GM12878 (cell line): ENCODE results near the gene MAP6D1. TPM values are rescaled to one million over a fixed set of nuclear protein-coding genes. Genes with fewer than 3 reads are reported as not detected.

ENCODE experiments used
- ATAC-seq: fragments of 200-7000 bp; cut with Tn5 transposase; 3 replicates; pipeline ENCODE4 v1.9.1; 2020; ENCODE audit warnings: mild to moderate bottlenecking, moderate library complexity
- BruUV-seq: library from RNA; stranded (reverse); fragments of 400-500 nt; replicated peaks from 2 replicates; lab custom pipeline; 2021; lab: Mats Ljungman, UMichigan
- CTCF ChIA-PET: fragments of 300-600 bp; sonication (Branson Sonifier 250); formaldehyde crosslinking; extraction: SDS; loops from one replicate; lab custom pipeline; 2021; ENCODE audit warnings: inconsistent platforms; lab: Yijun Ruan, JAX
- POLR2A ChIA-PET: fragments of 350-600 bp; formaldehyde crosslinking; extraction: SDS; loops from one replicate; lab custom pipeline; 2021; ENCODE audit warnings: inconsistent platforms; lab: Charles Lee
- RAD21 ChIA-PET: fragments of 300-600 bp; sonication (Branson Sonifier 250); formaldehyde crosslinking; loops from one replicate; lab custom pipeline; 2023; ENCODE audit warnings: antibody characterized with exemption; ENCODE audit not compliant: unreplicated experiment; lab: Charles Lee
- SMC1A ChIA-PET: fragments of 300-600 bp; sonication (Branson Sonifier 250); formaldehyde crosslinking; loops from one replicate; lab custom pipeline; 2023; ENCODE audit not compliant: unreplicated experiment, uncharacterized antibody; lab: Charles Lee
- DNase-seq: peaks from one replicate; pipeline ENCODE4 v3.0.0-alpha.2; 2011; ENCODE audit warnings: low read depth, low spot score
- FAIRE-seq: peaks from 3 replicates; lab custom pipeline; 2011; peaks lifted over from hg19 to GRCh38; lab: Jason Lieb, UNC
- H2AFZ ChIP-seq: 2 replicates; pipeline ENCODE4 v1.6.0; 2011; ENCODE audit warnings: low read depth, low read length, control low read depth; ENCODE audit not compliant: control insufficient read depth
- H3K27ac ChIP-seq: 2 replicates; pipeline ENCODE4 v1.5.1; 2011; ENCODE audit warnings: control low read depth; ENCODE audit not compliant: control insufficient read depth, insufficient read depth
- H3K27me3 ChIP-seq, 2 experiments: replicated peaks in 1 of 2; 2 replicates each; pipeline versions ENCODE4 v1.6.0 to v1.6.1; 2011; ENCODE audit warnings: low read length in 1 of 2; ENCODE audit not compliant: control insufficient read depth in 2 of 2, insufficient read depth in 2 of 2
- H3K36me3 ChIP-seq, 2 experiments: 2 replicates each; pipeline ENCODE4 v1.5.1; 2011; ENCODE audit warnings: low read length in 1 of 2; ENCODE audit not compliant: control insufficient read depth in 2 of 2, insufficient read depth in 2 of 2
- H3K4me1 ChIP-seq: 2 replicates; pipeline ENCODE4 v1.6.1; 2011; ENCODE audit warnings: mild to moderate bottlenecking, low read length, moderate library complexity, mixed read lengths; ENCODE audit not compliant: control insufficient read depth, insufficient read depth
- H3K4me2 ChIP-seq: 2 replicates; pipeline ENCODE4 v1.6.0; 2011; ENCODE audit warnings: control low read depth; ENCODE audit not compliant: control insufficient read depth, insufficient read depth
- H3K4me3 ChIP-seq: fragments of 200-600 bp; sonication (generic); 2 replicates; pipeline ENCODE4 v1.5.1; 2016
- H3K79me2 ChIP-seq: 2 replicates; pipeline ENCODE4 v1.6.0; 2011; ENCODE audit warnings: low read length; ENCODE audit not compliant: control insufficient read depth, insufficient read depth
- H3K9ac ChIP-seq: 2 replicates; pipeline ENCODE4 v1.8.0; 2011; ENCODE audit warnings: low read length, control low read depth, mixed read lengths; ENCODE audit not compliant: control insufficient read depth, insufficient read depth
- H3K9me3 ChIP-seq: replicated peaks from 3 replicates; pipeline ENCODE4 v1.5.1; 2011; ENCODE audit warnings: mild to moderate bottlenecking, low read length; ENCODE audit not compliant: control insufficient read depth, insufficient read depth
- H4K20me1 ChIP-seq: 2 replicates; pipeline ENCODE4 v1.6.0; 2011; ENCODE audit not compliant: control insufficient read depth, insufficient read depth
- ATF2 ChIP-seq: IDR thresholded peaks from 2 replicates; pipeline ENCODE4 v1.6.1; 2012; ENCODE audit warnings: low read length, inconsistent platforms
- BACH1 ChIP-seq: fragments of 450-650 bp; IDR thresholded peaks from 2 replicates; pipeline ENCODE4 v1.6.1; 2017; ENCODE audit warnings: mild to moderate bottlenecking, borderline replicate concordance
- CHD2 ChIP-seq: IDR thresholded peaks from 2 replicates; pipeline ENCODE4 v1.6.1; 2011; ENCODE audit warnings: low read depth, low read length, improper control_type of control experiment, borderline replicate concordance
- GABPA ChIP-seq: IDR thresholded peaks from 2 replicates; pipeline ENCODE4 v1.6.1; 2014; ENCODE audit warnings: antibody characterized with exemption, low read depth, mild to moderate bottlenecking, inconsistent platforms
- HDAC2 ChIP-seq: fragments of 200-600 bp; sonication (generic); IDR thresholded peaks from 2 replicates; pipeline ENCODE4 v1.6.1; 2017
- KDM1A ChIP-seq: fragments of 200-600 bp; sonication (generic); IDR thresholded peaks from 2 replicates; pipeline ENCODE4 v1.6.1; 2016; ENCODE audit warnings: borderline replicate concordance
- NR2C2 ChIP-seq: IDR thresholded peaks from 2 replicates; pipeline ENCODE4 v1.6.1; 2011; ENCODE audit warnings: borderline replicate concordance, low read depth; ENCODE audit not compliant: control insufficient read depth, insufficient read length
- NR2F1 ChIP-seq: fragments of 450-650 bp; conservative IDR thresholded peaks from 2 replicates; pipeline ENCODE4 v1.6.1; 2017; ENCODE audit warnings: mild to moderate bottlenecking
- NRF1 ChIP-seq: conservative IDR thresholded peaks from 2 replicates; pipeline ENCODE4 v1.6.1; 2011; ENCODE audit warnings: mild to moderate bottlenecking, low read depth, low read length, improper control_type of control experiment
- RBBP5 ChIP-seq: fragments of 200-600 bp; sonication (generic); conservative IDR thresholded peaks from 2 replicates; pipeline ENCODE4 v1.6.1; 2016
- SREBF2 ChIP-seq: IDR thresholded peaks from 2 replicates; pipeline ENCODE4 v1.6.1; 2012; ENCODE audit warnings: mild to moderate bottlenecking, low read length
- TCF3 ChIP-seq: IDR thresholded peaks from 2 replicates; pipeline ENCODE4 v1.6.1; 2012; ENCODE audit warnings: low read depth, mild to moderate bottlenecking, low read length, borderline replicate concordance; ENCODE audit not compliant: insufficient read depth
- ZNF24 ChIP-seq: fragments of 450-650 bp; IDR thresholded peaks from 2 replicates; pipeline ENCODE4 v1.6.1; 2017; ENCODE audit warnings: antibody characterized with exemption, mild to moderate bottlenecking
- ZNF622 ChIP-seq: fragments of 450-650 bp; IDR thresholded peaks from 2 replicates; pipeline ENCODE4 v1.6.1; 2017; ENCODE audit warnings: mild to moderate bottlenecking, inconsistent platforms
- ZSCAN29 ChIP-seq: fragments of 450-650 bp; IDR thresholded peaks from 2 replicates; pipeline ENCODE4 v1.6.1; 2017; ENCODE audit warnings: mild to moderate bottlenecking, moderate library complexity
- ZZZ3 ChIP-seq: IDR thresholded peaks from 2 replicates; pipeline ENCODE4 v1.6.1; 2011; ENCODE audit warnings: low read depth; ENCODE audit not compliant: control insufficient read depth, insufficient read length
- WGBS: methylation state at CpG from one replicate; pipeline ENCODE4 v1.1.6; 2016; ENCODE audit warnings: low lambda C conversion rate; ENCODE audit not compliant: insufficient replicate concordance, insufficient coverage; ENCODE audit errors: missing lambda C conversion rate; 5-methylcytosine and 5-hydroxymethylcytosine counted together
- in situ Hi-C: fragments of 300-500 bp; cut with MboI; formaldehyde crosslinking; loops from 9 replicates; pipeline ENCODE4 v1.14.3; 2018; ENCODE audit warnings: mixed read lengths
- intact Hi-C: fragments of 100-400 bp; cut with micrococcal nuclease; formaldehyde crosslinking; loops from one replicate; pipeline ENCODE4 v1.14.2; 2022; ENCODE audit not compliant: unreplicated experiment
- polyA plus RNA-seq, 11 experiments: library from polyadenylated mRNA; depleted of rRNA in 4 of 11; unstranded in 6 of 11; stranded (reverse) in 5 of 11; fragments of >200 nt; fragmentation: Nextera tagmentation in 4 of 11; fragmentation: Illumina TruSeq in 1 of 11; extraction: Ambion mirVana in 4 of 11; extraction: Trizol in 1 of 11; gene quantifications; 1 replicate in 1 of 11; 2 replicates in 10 of 11; pipeline versions ENCODE4 v1.2.1 to v1.2.3, GENCODE V29; 2011 to 2016; ENCODE audit warnings: inconsistent platforms in 2 of 11, missing spikeins in 2 of 11, low read depth in 1 of 11
- total RNA-seq, 4 experiments: library from RNA; depleted of rRNA in 3 of 4; stranded (reverse); fragments of >200 nt in 3 of 4; fragmentation: Illumina TruSeq in 1 of 4; extraction: Trizol in 1 of 4; gene quantifications; 2 replicates each; pipeline versions ENCODE4 v1.2.1 to v1.2.3, GENCODE V29; 2013 to 2021
- TF ChIP-seq, protein P1 (sequence below): fragments of 450-650 bp; formaldehyde crosslinking; IDR thresholded peaks from 2 replicates; pipeline ENCODE4 v1.4.0; 2022; ENCODE audit warnings: mild to moderate bottlenecking, moderate library complexity

Gene MAP6D1
- total and polyA plus RNA-seq, 10 of the 15 experiments (the other 5 are each of a cell fraction or from before 2014, with no cell fraction given), result 0.50 to 2.2 (median 1.2) TPM; not detected in 3

DNA sequence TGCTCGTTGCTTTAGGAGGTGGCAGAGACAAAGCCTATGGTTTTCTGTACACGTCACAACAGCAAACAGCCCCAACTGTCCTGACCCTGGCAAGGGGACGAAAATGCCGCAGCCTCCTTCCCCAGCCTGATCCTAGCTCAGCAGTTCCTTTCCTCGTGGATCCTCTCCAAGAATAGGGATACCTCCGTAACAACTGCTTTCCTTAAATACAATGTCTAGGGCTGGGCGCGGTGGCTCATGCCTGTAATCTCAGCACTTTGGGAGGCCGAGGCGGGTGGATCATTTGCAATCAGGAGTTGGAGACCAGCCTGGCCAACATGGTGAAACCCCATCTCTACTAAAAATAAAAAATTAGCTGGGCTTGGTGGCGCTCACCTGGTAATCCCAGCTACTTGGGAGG, 17.0 kb downstream of the MAP6D1 start:
- CTCF ChIA-PET, result no interaction called here
- Histone ChIP-seq H3K9ac (no peak overlapping the region), H3K4me2 (no peak overlapping the region), H4K20me1 (no peaks in the 10 kb centered on the region), H3K36me3 (peaks cover 27 to 28% of the 10 kb centered on the region in 2 experiments), H2AFZ (no peak overlapping the region), H3K27me3 (no peaks in the 10 kb centered on the region), H3K79me2 (no peaks in the 10 kb centered on the region), H3K4me3 (no peak overlapping the region), H3K4me1 (no peaks in the 10 kb centered on the region), H3K27ac (no peak overlapping the region), H3K9me3 (no peaks in the 10 kb centered on the region)
- 93% methylated on average over 11 of the region's 11 CpGs for WGBS
- in situ Hi-C loops (no loop called here), intact Hi-C loops (no loop called here)
- POLR2A ChIA-PET, result no interaction called here
- ATAC-seq (no peak), FAIRE-seq (no peak), DNase-seq (no peak)
- SMC1A ChIA-PET, result no interaction called here
- RAD21 ChIA-PET, result no interaction called here
- BruUV-seq, result no TSS peak
- no peak for TF ChIP-seq SREBF2
- no peak for TF ChIP-seq ZSCAN29
- no peak for TF ChIP-seq RBBP5
- no peak for TF ChIP-seq GABPA
- TF ChIP-seq BACH1, result no peak
- no peak for TF ChIP-seq NRF1

DNA sequence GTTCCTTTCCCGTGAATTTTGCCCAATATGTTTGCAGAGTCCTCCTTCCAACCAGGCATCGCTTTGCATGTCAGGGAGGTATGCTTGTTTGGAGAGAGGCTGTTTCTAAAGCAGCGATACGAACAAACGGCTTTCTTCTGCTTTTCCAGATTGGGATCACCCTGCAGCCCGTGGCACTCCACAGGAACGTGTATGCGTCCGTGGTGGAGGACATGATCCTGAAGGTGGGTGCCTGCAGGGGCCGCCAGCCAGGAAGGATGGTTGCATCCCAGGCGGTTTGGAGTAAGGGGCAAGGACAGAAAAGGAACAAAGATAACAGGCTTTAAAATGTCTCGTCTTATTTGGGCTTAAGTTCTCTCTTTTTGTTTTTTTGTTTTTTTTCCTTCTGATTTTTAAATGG, 17.5 kb downstream of the MAP6D1 start:
- FAIRE-seq (no peak), ATAC-seq (no peak), DNase-seq (no peak)
- no peak overlapping the region for H3K4me2 ChIP-seq
- no peaks in the 10 kb centered on the region for H4K20me1 ChIP-seq
- no peak overlapping the region for H2AFZ ChIP-seq
- H3K9ac ChIP-seq, result no peak overlapping the region
- no peak overlapping the region for H3K27ac ChIP-seq
- no TSS peak for BruUV-seq
- POLR2A ChIA-PET, result no interaction called here
- in situ Hi-C loops (no loop called here), intact Hi-C loops (no loop called here)
- no peaks in the 10 kb centered on the region for H3K4me1 ChIP-seq
- CTCF ChIA-PET, result no interaction called here
- RAD21 ChIA-PET, result no interaction called here
- WGBS, result 91% methylated on average over 12 of the region's 12 CpGs
- SMC1A ChIA-PET, result no interaction called here
- no peaks in the 10 kb centered on the region for H3K79me2 ChIP-seq
- H3K27me3 ChIP-seq, result no peaks in the 10 kb centered on the region
- H3K4me3 ChIP-seq, result no peak overlapping the region
- H3K9me3 ChIP-seq, result no peaks in the 10 kb centered on the region
- peaks cover 29 to 31% of the 10 kb centered on the region in 2 experiments for H3K36me3 ChIP-seq
- TF ChIP-seq NR2F1 (no peak), CHD2 (no peak), ZNF24 (no peak), ZZZ3 (no peak), TCF3 (no peak), NR2C2 (no peak), KDM1A (no peak), ZNF622 (no peak), ATF2 (no peak), HDAC2 (no peak)
- TF ChIP-seq, protein P1, sequence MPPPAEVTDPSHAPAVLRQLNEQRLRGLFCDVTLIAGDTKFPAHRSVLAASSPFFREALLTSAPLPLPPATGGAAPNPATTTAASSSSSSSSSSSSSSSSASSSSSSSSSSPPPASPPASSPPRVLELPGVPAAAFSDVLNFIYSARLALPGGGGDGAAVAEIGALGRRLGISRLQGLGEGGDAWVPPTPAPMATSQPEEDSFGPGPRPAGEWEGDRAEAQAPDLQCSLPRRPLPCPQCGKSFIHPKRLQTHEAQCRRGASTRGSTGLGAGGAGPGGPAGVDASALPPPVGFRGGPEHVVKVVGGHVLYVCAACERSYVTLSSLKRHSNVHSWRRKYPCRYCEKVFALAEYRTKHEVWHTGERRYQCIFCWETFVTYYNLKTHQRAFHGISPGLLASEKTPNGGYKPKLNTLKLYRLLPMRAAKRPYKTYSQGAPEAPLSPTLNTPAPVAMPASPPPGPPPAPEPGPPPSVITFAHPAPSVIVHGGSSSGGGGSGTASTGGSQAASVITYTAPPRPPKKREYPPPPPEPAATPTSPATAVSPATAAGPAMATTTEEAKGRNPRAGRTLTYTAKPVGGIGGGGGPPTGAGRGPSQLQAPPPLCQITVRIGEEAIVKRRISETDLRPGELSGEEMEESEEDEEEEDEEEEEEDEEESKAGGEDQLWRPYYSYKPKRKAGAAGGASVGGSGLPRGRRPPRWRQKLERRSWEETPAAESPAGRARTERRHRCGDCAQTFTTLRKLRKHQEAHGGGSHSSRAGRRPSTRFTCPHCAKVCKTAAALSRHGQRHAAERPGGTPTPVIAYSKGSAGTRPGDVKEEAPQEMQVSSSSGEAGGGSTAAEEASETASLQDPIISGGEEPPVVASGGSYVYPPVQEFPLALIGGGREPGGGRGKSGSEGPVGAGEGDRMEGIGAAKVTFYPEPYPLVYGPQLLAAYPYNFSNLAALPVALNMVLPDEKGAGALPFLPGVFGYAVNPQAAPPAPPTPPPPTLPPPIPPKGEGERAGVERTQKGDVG (CRISPR knock-in tag), result no peak
